HG02870 (cell line): ENCODE results near the gene SRD5A1.
"Not testable (repeated sequence)": the region's sequence is repeated elsewhere in the genome, so short reads cannot be mapped to it uniquely, and the experiment has no call there.

ENCODE experiments used
- ATAC-seq: cut with Tn5 transposase; IDR thresholded peaks from one replicate; pipeline ENCODE4 v1.9.1; 2021; ENCODE audit warnings: mild to moderate bottlenecking, moderate library complexity; ENCODE audit not compliant: unreplicated experiment

The SRD5A1 gene

GRCh38 chr5:6638236-6638635 is 5.0 kb downstream of the SRD5A1 start:
- ATAC-seq: no peak

GRCh38 chr5:6642655-6643054 is 9.4 kb downstream of the SRD5A1 start:
- ATAC-seq: no peak

- no peak for ATAC-seq
Measured at GRCh38 chr5:6644794-6645241, 11.6 kb downstream of the SRD5A1 start.

GRCh38 chr5:6645571-6646362 is 12.5 kb downstream of the SRD5A1 start:
- not testable (repeated sequence) for ATAC-seq

GRCh38 chr5:6649186-6649585 is 15.9 kb downstream of the SRD5A1 start:
- no peak for ATAC-seq

- ATAC-seq: no peak
Measured at GRCh38 chr5:6649681-6650080, 16.4 kb downstream of the SRD5A1 start.

- no peak for ATAC-seq
Measured at GRCh38 chr5:6652025-6652424, 18.8 kb downstream of the SRD5A1 start.

GRCh38 chr5:6655432-6655831 is 22.2 kb downstream of the SRD5A1 start:
- no peak for ATAC-seq

GRCh38 chr5:6656680-6657079 is 23.4 kb downstream of the SRD5A1 start:
- no peak for ATAC-seq

- peak; percentile 56 for ATAC-seq
Measured at GRCh38 chr5:6659941-6660684, 26.9 kb downstream of the SRD5A1 start.

- ATAC-seq: peak; percentile 45
Measured at GRCh38 chr5:6660688-6661087, 27.4 kb downstream of the SRD5A1 start.

GRCh38 chr5:6666762-6667161 is 33.5 kb downstream of the SRD5A1 start:
- no peak for ATAC-seq

- no peak for ATAC-seq
Measured at GRCh38 chr5:6667648-6668047, 34.4 kb downstream of the SRD5A1 start.

- ATAC-seq: not testable (repeated sequence)
Measured at GRCh38 chr5:6668717-6669116, 35.5 kb downstream of the SRD5A1 start.

- ATAC-seq: no peak
Measured at GRCh38 chr5:6673031-6673430, 39.8 kb downstream of the SRD5A1 start.

- ATAC-seq: no peak
Measured at GRCh38 chr5:6673963-6674362, 40.7 kb downstream of the SRD5A1 start.

- ATAC-seq: no peak
Measured at GRCh38 chr5:6674421-6674820, 41.2 kb downstream of the SRD5A1 start.

- no peak for ATAC-seq
Measured at GRCh38 chr5:6674886-6675285, 41.6 kb downstream of the SRD5A1 start.

- ATAC-seq: no peak
Measured at GRCh38 chr5:6675784-6676491, 42.7 kb downstream of the SRD5A1 start.

GRCh38 chr5:6676702-6677101 is 43.5 kb downstream of the SRD5A1 start:
- no peak for ATAC-seq

- no peak for ATAC-seq
Measured at GRCh38 chr5:6678385-6678784, 45.1 kb downstream of the SRD5A1 start.

- ATAC-seq: no peak
Measured at GRCh38 chr5:6680922-6681321, 47.7 kb downstream of the SRD5A1 start.
